T follicular helper cell (primary cell): Measurements from ENCODE around the gene PLAAT2.
"Not testable (repeated sequence)": the region's sequence is repeated elsewhere in the genome, so short reads cannot be mapped to it uniquely, and the experiment has no call there.

Experiments used
- DNase-seq: peaks from one replicate; pipeline ENCODE4 v3.0.0-alpha.2; 2020; ENCODE audit warnings: low read depth

PLAAT2 gene

GRCh38 chr11:63578882-63579281, 15.7 kb upstream of the PLAAT2 start:
- DNase-seq = not testable (repeated sequence)

DNA sequence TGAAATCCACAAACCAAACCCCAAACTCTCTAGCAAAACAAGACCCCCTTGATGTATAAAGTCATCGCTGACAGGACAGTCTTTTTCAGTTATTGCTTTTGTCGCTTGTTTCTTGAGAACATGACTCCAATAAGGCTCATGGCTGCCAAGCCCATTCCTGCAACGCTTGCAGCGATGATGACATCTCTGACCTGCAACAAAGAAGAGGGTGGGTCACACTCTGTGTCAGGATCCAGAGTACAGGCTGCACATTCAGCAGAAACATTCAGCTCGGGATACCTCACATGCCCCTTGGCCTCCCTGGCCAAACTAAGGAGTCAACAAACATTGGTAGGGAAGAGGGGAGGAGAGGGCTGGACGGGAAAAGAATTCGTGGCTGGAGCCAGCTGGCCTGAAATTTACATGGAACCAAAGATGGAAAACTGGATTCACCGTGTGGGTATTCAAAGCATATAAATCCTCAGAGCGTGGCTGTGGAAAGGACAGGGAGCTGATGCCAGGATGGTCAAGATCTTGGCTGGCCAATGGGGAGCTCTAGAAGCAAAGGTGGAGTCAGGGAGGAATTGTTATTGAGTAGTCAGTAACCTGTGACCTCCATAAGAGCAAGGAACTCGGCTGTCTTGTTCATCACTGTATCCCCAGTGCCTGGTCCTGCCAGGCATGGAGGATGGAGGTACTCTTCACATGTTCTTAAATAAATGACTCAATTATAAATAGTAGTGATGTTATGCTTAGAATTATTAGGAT, 11.8 kb upstream of the PLAAT2 start:
- DNase-seq = no peak

DNA sequence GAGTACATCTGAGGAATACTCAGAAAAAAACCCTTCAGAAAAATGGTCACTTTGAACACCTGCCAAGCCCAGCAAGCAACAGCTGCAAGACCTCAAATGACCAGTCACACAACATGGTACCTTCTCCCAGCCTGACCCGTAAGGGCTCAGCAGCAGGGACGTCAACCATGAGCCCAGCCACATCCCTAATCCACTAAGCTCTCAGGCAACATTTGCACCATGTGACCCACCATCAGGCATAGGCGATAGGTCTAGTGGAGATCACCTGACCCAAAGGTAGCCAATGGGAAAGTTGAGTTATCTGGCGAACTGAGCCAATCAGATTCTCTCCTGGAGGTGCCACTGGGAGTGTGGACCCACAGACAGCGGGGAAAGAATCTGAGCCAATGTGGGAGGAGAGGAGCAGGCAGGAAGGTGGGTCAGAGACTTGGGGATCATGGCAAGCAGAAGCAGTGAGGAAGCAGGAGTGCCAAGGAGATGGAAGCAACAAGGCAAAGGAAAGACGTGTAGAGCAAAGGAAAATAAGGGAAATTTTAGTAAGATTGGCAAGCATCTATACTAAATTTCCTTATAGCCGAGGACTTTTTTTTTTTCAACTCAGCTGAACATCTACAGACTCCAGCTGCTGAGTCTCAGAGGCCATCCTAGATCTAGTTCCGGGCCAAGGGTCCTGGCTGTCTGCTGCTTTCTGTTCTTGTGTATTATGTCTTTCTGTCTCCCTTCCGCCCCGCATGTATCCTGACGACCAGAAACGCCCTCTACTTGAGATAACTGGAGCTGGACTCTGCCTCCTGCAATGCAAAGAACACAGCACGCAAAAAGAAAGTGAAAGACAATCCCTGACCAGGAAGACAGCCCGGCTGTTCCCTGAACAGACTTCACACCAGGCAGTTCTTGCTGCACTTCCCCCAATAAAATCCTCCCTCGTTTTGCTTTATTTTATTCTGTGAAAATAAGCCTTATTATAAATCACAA, 11.0 kb upstream of the PLAAT2 start:
- no peak for DNase-seq

- no peak for DNase-seq
Measured at GRCh38 chr11:63572026-63572688, 9.0 kb upstream of the PLAAT2 start.

- no peak for DNase-seq
Measured at GRCh38 chr11:63569570-63569969, 6.4 kb upstream of the PLAAT2 start.

DNA sequence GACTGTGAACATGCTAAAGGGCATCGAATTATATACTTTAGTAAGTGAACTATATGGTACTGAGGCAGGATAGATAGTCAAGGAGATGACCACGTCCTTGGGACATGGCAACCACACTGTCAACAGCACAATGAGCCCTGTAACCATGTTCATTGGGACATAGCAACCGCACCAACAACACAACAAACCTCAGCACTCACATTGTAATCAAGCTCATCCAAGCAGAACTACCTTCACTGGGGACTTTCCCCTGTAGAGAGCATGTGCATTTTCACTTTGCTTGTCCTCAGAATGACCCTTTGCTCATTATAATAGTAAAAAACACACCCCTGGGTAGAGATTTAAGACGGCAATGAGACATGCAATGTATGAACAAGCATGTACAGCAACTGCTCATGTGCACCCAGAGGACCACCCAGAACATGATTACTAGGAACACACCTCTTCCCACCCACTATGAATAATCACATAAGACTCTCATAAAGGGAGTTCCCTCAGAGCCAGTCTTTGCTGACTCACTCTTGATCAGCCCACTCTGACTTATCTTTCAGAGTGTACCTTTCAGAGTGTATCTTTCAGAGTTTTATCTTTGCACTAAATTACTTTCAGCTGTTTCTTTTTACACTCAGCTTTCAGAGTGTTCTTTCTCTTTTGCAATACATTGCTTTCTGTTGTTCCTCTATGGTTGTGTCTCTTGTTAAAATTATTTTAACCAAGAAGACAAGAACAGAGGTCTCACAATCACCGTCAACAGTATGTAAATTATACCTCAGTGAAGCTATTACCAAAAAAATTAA, 4.1 kb upstream of the PLAAT2 start:
- DNase-seq = peak; percentile 71

DNA sequence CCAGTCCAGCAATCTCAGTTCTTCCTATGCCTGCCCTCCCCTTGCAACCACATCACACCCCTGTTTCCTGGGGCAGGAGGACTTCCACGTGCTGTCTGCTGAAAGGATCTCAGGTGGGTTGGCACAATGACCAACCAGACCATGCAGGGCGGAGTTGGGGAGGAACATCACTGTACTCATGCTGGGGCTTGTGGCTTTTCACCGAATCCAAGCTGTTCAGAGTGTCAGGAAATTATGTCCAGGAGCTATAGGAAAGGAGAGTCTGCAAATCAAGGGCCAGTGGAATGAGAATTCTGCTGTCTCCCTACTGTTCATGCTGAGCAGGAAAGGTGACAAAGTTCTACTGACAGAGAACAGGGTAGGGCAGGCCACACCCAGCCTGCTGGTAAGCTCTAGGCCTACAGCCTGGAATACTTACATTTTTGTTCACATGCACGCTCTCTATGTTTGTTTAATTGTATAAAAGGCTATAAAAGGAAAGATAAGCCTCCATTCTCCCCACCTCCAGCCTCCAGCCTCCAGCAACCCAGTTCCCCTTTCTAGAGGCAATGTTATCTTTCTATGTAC, 1.7 kb upstream of the PLAAT2 start:
- no peak for DNase-seq

GRCh38 chr11:63564056-63564774, 1.0 kb upstream of the PLAAT2 start:
- no peak for DNase-seq

GRCh38 chr11:63560506-63561180, 2.5 kb downstream of the PLAAT2 start:
- no peak for DNase-seq

DNA sequence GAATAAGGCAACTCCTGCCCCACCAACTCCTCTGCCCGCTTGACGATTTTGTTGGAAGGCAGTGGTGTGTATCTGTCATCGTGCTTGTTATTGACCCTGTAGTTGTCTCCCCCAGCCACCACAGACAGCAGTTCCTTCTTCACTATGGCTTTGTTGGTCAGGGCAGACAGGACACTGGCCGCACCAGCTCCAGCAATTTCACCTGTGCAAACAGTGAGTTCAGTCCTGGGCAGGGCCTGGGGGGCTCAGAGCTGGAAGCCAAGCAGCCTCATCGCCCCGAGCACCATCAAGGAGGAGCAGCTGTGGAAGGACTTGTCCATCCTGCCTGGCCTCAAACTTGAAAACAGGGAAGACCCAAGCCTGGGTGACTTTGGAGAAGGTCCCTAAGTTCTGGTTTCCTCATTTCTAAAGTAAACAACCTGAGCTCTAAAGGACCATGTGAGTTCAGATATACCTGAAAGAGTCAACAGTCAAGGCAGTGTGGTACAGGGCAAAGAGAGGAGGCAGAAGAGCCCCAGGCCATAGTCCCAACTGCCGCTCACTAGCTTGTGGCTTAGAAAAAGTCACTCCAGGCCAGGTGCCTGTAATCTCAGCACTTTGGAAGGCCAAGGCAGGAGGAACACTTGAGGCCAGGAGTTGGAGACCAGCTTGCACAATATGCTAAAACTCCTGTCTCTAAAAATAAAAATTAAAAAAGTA, 4.6 kb downstream of the PLAAT2 start:
- DNase-seq = no peak

GRCh38 chr11:63557570-63557969, 5.6 kb downstream of the PLAAT2 start:
- DNase-seq = no peak

DNA sequence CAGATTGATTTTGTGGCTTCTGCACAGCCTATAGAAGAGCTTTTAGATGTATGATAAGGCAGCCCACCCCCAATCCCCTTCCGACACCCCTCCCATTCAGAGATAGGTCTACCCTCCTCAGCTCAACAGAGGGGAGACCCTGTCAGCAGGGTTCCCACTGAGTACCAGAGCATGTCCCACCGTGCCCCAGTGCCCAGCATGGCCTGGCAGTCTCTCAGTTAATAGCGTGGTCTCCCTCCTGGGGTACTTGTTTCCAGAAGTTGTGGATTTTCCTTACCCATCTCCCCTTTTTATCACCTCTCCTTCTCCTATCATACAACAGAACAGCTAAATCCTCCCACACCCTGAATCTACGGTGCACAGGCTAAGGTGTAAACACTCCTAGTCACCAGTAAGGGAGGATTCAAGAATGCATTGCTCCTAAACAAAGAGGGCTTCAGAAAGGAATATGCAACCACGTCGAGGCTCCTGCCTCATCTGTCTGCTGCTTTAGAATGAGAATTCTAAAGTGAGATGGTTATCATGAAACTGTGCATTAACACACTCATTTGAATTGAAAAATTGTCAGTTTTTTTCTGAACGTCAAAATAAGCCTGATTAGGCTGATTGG, 6.7 kb downstream of the PLAAT2 start:
- DNase-seq = no peak

- DNase-seq = no peak
Measured at GRCh38 chr11:63554877-63555223, 8.3 kb downstream of the PLAAT2 start.

- peak; percentile 28 for DNase-seq
Measured at GRCh38 chr11:63553759-63554158, 9.4 kb downstream of the PLAAT2 start.

- DNase-seq = no peak
Measured at GRCh38 chr11:63552921-63553320, 10.3 kb downstream of the PLAAT2 start.

GRCh38 chr11:63551889-63552266, 11.3 kb downstream of the PLAAT2 start:
- no peak for DNase-seq

DNA sequence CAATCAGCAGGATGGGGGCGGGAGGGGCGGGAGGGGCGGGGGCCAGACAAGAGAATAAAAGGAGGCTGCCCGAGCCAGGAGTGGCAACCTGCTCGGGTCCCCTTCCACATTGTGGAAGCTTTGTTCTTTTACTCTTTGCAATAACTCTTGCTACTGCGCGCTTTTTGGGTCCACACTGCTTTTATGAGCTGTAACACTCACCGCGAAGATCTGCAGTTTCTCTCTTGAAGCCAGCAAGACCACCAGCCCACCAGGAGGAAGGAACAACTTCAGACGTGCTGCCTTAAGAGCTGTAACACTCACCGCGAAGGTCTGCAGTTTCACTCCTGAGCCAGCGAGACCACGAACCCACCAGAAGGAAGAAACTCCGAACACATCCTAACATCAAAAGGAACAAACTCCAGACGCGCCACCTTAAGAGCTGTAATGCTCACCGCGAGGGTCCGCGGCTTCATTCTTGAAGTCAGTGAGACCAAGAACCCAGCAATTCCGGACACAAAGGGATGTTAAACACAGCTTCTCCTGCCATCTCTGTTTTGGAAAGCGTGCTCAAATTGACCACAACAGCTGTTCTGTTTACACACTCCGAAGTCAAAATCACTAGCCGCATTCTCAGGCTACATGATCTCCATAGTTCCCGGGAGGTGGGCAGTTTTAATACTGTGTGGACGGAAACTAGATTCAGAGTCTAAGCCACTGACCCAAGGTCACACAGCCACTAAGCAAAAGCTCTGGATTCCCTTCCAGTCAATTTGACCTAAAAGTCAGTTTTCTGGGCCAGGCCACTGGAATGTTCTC, 11.9 kb downstream of the PLAAT2 start:
- no peak for DNase-seq

- not testable (repeated sequence) for DNase-seq
Measured at GRCh38 chr11:63550156-63550700, 13.0 kb downstream of the PLAAT2 start.
